NCI-H2171 treated with DMSO at 0.1 percent for 48 hours (cell line): Measurements from ENCODE around the gene USP20.
A peak's percentile ranks its signal among the peaks of the same experiment; 100 is the strongest.

ENCODE experiments used
- DNase-seq: peaks from one replicate; lab custom pipeline; 2025; lab: John Stamatoyannopoulos, UW

Gene USP20

GRCh38 chr9:129875687-129876395 is 40.6 kb downstream of the USP20 start:
- peak; percentile 38 for DNase-seq

GRCh38 chr9:129876815-129877214 is 41.6 kb downstream of the USP20 start:
- no peak for DNase-seq

GRCh38 chr9:129878291-129878690 is 43.0 kb downstream of the USP20 start:
- DNase-seq: no peak

GRCh38 chr9:129879103-129879699 is 43.9 kb downstream of the USP20 start:
- DNase-seq: no peak

DNA sequence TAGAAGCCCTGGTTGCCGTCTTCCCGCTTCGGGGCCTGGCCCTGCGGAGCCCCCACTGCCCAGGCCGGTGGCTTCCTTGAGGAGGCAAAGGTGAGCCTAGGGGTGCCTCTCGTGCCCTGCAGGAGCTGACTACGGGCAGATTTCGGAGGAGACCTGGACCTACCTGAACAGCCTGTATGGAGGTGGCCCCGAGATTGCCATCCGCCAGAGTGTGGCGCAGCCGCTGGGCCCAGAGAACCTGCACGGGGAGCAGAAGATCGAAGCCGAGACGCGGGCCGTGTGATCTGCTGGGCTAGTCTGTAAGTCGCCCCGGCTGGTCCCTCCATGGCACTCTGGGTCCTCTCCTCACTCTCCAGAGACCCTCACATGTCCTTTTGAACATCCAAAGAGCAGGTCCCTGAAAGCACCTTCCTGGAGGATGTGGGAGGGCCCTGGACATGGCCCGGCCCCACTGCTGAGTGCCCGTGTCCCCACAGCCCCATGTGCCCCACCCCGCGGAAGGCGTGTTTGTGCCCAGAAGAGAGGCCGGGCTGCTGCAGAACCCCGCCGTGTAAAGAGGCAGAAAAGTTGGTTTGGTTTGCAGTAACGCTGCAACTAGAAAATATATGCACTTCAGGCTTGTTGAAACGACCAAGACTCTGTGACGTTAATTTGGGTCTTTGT is 44.9 kb downstream of the USP20 start:
- no peak for DNase-seq

- peak; percentile 13 for DNase-seq
Observed at GRCh38 chr9:129880654-129881546, 45.6 kb downstream of the USP20 start.

- DNase-seq: no peak
Observed at GRCh38 chr9:129881547-129882324, 46.5 kb downstream of the USP20 start.

DNA sequence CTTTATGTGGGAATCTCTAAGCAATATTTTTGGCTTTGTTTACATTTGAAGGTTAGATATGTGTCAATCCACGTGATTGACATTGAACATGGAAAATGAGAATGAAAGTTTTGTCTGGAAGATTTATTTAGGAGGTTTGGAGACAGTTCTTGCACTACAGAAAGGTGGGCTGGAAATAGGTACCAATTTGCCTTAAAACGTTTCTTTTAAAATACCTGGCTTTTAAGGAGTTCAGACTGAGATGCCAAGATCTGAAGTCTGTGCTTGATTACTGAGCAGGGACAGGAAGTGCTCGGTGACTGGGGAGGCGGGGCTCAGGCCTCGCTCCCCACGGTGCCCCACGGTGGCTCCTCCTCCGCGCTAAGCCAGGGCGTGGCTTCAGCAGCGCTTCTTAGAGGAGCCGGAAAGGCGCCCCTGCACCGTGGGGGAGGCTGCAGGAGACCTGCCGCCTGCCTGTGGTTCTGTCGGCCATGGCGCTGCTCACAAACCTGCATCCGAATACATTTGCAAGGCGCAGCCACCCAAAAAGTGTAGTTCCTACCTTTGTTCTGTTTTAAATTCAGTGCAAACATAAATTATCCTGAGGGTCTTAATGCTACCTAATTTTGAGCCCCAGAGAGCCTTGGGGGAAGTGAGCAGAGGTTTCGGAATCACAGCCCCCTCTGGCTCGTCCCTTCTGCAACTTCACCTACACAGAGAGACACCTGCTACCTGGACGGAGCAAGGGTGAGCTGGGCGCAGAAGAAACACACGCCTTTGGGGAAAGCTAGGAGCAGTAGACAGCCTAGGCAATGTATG is 49.2 kb downstream of the USP20 start:
- DNase-seq: peak; percentile 76

GRCh38 chr9:129885018-129885669 is 49.9 kb downstream of the USP20 start:
- DNase-seq: peak; percentile 34

GRCh38 chr9:129885670-129886106 is 50.4 kb downstream of the USP20 start:
- DNase-seq: peak; percentile 75

DNA sequence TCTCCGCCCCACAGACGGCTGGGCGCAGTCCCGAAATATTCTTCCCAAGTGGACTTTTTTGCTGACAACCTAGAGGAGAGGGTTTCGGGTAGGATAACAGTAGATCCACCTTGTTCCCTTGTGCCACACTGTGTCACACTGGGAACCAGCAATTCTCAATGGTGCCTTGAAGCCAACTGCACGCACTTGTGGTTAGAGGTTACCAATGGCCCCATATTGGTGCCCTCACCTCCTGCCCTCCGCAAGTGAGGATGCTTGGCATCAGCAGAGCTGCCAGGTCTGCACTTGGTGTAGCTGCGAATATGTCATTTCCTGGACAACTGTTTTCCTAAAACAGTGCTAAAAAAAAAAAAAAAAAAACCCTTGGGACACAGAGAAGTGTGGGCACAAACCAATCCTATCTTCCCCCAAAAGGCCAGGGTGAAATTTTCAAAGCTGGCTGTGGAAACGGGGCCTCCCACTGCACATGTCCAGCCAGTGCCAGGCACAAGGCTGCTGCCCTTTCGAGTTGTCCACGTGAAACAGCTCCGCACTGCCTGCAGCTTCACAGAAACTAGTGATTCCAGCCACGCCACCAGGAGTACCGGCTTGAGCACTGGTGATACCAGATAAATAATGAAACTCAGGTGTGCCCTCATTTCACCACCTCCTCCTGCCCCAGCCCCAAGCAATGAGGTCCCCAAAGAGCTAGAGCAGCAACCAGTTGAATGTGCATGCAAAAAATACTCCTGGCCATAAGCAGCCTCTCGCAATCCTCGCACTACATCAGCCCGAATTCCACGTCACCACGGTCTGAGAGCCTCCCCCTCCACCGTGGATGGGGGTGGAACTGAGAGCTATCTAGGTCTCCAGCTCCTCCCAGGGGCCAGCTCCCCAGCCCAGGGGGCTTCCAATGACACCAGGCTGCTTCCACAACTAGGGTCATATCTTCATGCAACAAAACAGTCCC is 51.2 kb downstream of the USP20 start:
- DNase-seq: no peak

GRCh38 chr9:129887334-129888292 is 52.4 kb downstream of the USP20 start:
- no peak for DNase-seq

DNA sequence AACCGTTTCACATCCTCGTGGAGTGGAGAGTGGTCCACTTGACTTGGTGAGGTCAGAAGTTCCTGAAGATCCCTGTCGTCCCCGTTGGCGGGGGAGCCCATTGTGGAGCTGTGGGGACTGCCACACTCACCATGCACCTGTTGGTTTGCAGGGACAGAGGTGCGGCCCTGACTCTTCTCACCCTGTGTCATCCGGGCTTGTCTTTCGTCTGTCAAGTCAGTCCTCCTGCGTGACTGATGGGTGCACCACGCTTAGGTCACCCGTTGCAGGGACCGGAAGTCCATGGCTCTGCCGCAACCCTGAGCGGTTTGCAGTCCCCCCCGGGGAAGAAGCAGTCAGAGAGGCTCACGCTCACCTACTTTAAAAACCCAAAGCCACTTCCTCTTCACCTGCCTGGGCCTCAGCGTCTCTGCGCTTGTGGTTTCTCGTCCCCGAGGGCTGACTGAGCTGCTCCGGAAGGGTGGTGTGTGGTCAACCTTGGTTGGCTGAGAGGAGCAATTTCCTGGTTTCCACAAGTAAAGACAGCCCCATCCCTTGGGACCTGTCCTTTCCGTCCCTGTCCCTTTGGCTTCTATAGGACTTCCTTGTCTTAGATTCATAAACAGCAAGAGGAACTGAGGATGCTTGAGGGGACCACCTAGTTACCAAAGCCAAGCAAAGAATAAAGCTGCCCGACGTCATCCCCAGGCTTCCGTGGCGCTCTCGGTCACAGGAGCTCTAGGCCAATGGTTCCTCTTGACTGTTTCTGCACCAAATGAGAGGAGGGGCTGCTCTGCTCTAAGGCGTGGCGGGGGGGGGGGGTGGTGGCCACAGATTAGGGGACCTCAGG is 53.2 kb downstream of the USP20 start:
- no peak for DNase-seq

DNA sequence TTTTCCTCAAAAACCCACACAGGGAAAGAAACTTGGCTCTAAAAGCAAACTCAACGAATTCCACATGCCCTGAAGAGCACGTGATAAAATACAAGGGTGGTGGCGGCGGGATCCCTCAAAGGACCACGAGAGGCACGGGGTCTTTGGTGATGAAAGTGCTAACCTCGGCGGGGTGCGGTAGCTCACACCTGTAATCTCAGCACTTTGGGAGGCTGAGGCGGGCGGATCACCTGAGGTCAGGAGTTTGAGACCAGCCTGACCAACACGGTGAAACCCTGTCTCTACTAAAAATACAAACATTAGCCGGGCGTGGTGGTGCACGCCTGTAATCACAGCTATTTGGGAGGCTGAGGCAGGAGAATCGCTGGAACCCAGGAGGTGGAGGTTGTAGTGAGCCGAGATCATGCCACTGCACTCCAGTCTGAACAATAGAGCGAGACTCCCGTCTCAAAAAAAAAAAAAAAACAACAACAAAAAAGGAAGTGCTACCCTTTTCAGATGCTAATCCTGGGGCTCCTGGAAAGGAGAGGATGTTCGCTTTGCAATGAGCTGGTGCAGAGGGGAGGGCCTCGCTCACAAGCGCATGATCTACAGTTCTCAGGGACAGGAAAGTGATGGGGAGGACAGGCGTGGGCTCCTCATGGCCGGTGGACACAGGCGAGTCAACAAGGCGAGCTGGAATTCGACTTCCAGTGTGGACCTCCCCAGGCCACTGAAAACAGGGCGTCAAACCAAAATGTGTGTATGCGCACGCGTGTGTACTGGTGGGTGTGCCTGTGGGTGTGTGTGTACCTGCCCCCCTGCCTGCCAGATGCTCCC is 54.1 kb downstream of the USP20 start:
- no peak for DNase-seq

- DNase-seq: no peak
Observed at GRCh38 chr9:129889941-129890717, 54.9 kb downstream of the USP20 start.
